ENCODE data around the gene PKMYT1. TPM values are rescaled to one million over a fixed set of nuclear protein-coding genes. Genes with fewer than 3 reads are reported as not detected.

The PKMYT1 gene
- polyA plus RNA-seq, 1 donor from 2014 or later, result 2.9 TPM

GRCh38 chr16:2996298-2996697, 16.1 kb upstream of the PKMYT1 start:
- H4K20me1 ChIP-seq (ENCODE audit: insufficient read depth), result no peaks in the 10 kb centered on the region
- H3K9me2 ChIP-seq (ENCODE audit: insufficient read depth, low read length), result no peaks in the 10 kb centered on the region
- no peaks in the 10 kb centered on the region for H3K9me3 ChIP-seq (ENCODE audit: low read length)
- H3K4me2 ChIP-seq (ENCODE audit: low read length), result no peak overlapping the region
- no peaks in the 10 kb centered on the region for H3K27me3 ChIP-seq (ENCODE audit: insufficient read depth, low read depth, low read length)
- H2AFZ ChIP-seq (ENCODE audit: low read depth, low read length), result no peak overlapping the region
- no peak for TF ChIP-seq EZH2 (IDR thresholded peaks at IDR 0.05; ENCODE audit: borderline replicate concordance, insufficient read depth, low read length, poor library complexity, severe bottlenecking)
- no peak for TF ChIP-seq EP300 (conservative IDR thresholded peaks at IDR 0.05; ENCODE audit: poor library complexity, severe bottlenecking)
- no peak for TF ChIP-seq REST (IDR thresholded peaks at IDR 0.05; ENCODE audit: borderline replicate concordance)
- no peak for TF ChIP-seq POLR2AphosphoS5 (IDR thresholded peaks at IDR 0.05)
- TF ChIP-seq MXI1 (conservative IDR thresholded peaks at IDR 0.05; ENCODE audit: poor library complexity, severe bottlenecking), result no peak
- TF ChIP-seq TAF1 (IDR thresholded peaks at IDR 0.05; ENCODE audit: low read depth), result no peak
- TF ChIP-seq SMC3 (conservative IDR thresholded peaks at IDR 0.05; ENCODE audit: poor library complexity), result no peak
- no peak for TF ChIP-seq CTCF (IDR thresholded peaks at IDR 0.05; ENCODE audit: poor library complexity, severe bottlenecking)
- TF ChIP-seq RAD21 (conservative IDR thresholded peaks at IDR 0.05), result no peak
- no peak overlapping the region for H3K9ac ChIP-seq (ENCODE audit: low read length)
- H3K27ac ChIP-seq (ENCODE audit: low read length), result no peak overlapping the region
- H3K36me3 ChIP-seq (ENCODE audit: insufficient read depth, low read length), result no peaks in the 10 kb centered on the region
- H3K4me3 ChIP-seq (ENCODE audit: low read length), result no peak overlapping the region
- no peaks in the 10 kb centered on the region for H3K79me2 ChIP-seq (replicated peaks; ENCODE audit: insufficient read depth, low read length)
- H3F3A ChIP-seq (ENCODE audit: insufficient read depth, low read length, poor library complexity, severe bottlenecking), result no peaks in the 10 kb centered on the region

- no peak for TF ChIP-seq RAD21 (conservative IDR thresholded peaks at IDR 0.05)
- TF ChIP-seq CTCF (IDR thresholded peaks at IDR 0.05; ENCODE audit: poor library complexity, severe bottlenecking), result no peak
- no peak for TF ChIP-seq SMC3 (conservative IDR thresholded peaks at IDR 0.05; ENCODE audit: poor library complexity)
- no peak for TF ChIP-seq TAF1 (IDR thresholded peaks at IDR 0.05; ENCODE audit: low read depth)
- TF ChIP-seq REST (IDR thresholded peaks at IDR 0.05; ENCODE audit: borderline replicate concordance), result no peak
- no peak for TF ChIP-seq EZH2 (IDR thresholded peaks at IDR 0.05; ENCODE audit: borderline replicate concordance, insufficient read depth, low read length, poor library complexity, severe bottlenecking)
- no peak for TF ChIP-seq EP300 (conservative IDR thresholded peaks at IDR 0.05; ENCODE audit: poor library complexity, severe bottlenecking)
- no peak for TF ChIP-seq MXI1 (conservative IDR thresholded peaks at IDR 0.05; ENCODE audit: poor library complexity, severe bottlenecking)
- no peak for TF ChIP-seq POLR2AphosphoS5 (IDR thresholded peaks at IDR 0.05)
- Histone ChIP-seq H3F3A (ENCODE audit: insufficient read depth, low read length, poor library complexity, severe bottlenecking) (no peaks in the 10 kb centered on the region), H3K36me3 (ENCODE audit: insufficient read depth, low read length) (no peaks in the 10 kb centered on the region), H3K27me3 (ENCODE audit: insufficient read depth, low read depth, low read length) (no peaks in the 10 kb centered on the region), H3K4me3 (ENCODE audit: low read length) (no peak overlapping the region), H3K4me2 (ENCODE audit: low read length) (no peak overlapping the region), H2AFZ (ENCODE audit: low read depth, low read length) (no peak overlapping the region), H3K9me2 (ENCODE audit: insufficient read depth, low read length) (no peaks in the 10 kb centered on the region), H3K27ac (ENCODE audit: low read length) (no peak overlapping the region), H4K20me1 (ENCODE audit: insufficient read depth) (no peaks in the 10 kb centered on the region), H3K9ac (ENCODE audit: low read length) (no peak overlapping the region), H3K79me2 (replicated peaks; ENCODE audit: insufficient read depth, low read length) (no peaks in the 10 kb centered on the region), H3K9me3 (ENCODE audit: low read length) (no peaks in the 10 kb centered on the region)
These were observed 12.3 kb upstream of the PKMYT1 start for GRCh38 chr16:2992383-2993081.
